Activated CD4-positive, alpha-beta T cell treated with anti-CD3 and anti-CD28 coated beads, Interleukin-2, amount 50 U/mL, for 4 hours (primary cell): ENCODE results near the gene PPM1N.

Experiments used
- DNase-seq, 2 experiments: peaks; one replicate each; pipeline ENCODE4 v3.0.0-alpha.2; 2020

Gene PPM1N

DNA sequence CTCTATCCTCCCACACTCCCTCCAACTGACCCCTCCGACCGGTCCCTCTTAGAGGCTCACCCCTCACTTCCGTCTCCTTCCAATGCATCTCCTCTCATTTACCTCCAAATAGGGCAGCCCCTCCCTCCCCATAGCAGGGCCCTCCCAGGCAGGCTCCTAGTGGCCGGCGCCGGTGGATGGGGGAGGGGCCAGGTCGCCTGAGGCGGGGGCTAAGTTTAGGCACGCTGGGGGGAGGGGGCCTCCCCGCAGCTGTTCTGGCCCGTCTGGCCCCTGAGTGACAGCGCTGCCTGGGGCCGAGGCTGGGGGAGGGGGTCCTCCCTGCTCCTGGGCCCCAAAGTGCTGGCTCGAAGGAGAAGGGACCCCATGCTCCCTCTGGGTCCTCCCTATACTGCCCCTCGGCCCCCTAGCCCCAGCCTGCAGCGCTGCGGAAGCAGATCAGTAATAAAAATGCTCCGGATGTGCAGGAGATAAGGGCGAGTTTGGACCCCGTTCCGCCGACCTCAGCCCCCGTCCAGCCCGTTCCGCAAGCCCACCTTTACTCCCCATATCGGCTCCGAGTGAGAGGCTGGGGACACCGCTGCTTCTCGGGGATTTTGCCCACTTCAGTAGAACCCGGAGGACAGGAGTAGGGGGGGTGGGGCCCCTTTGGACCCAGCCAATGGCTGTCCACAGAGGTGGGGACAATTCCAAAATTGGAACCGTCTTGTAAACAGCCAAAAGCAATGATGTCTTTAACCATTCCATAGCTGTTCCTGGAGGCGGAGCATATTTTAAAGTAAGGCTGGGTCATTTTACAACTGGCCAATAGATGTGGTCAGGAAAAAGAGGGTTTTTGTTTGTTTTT, 5.4 kb upstream of the PPM1N start:
- no peak for DNase-seq

DNA sequence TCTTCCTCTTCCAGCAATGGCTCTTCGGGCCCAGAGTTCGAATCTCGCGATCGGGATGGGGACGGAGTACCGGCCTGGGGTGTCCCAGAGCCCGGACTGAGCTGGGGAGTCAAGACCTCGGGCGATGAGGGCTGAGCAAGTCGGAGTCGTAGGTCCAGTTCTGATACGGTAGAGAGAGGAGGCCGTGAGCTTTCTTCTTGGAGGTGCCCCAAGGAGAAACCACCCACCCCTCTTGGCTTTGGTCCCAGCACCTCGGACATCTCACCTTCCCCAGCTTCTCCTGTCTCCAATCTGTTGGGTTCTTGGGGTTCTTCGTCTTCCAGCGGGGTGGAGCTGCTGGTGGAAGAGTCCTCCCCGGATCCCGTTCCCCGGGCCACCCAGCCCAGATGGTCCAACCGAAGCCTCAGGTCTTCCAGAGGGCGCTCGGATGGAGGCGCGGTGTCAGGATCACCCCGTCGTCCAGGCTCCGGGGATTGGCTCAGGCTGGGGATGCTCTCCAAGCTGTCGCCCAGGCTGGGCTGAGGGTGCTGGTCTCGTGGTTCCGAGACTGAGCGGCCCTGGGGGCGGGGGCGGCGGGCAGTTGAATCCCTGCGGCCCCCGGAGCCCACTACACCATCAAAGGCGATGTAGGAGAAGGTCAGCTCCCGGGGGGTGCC, 3.9 kb upstream of the PPM1N start:
- no peak for DNase-seq

DNA sequence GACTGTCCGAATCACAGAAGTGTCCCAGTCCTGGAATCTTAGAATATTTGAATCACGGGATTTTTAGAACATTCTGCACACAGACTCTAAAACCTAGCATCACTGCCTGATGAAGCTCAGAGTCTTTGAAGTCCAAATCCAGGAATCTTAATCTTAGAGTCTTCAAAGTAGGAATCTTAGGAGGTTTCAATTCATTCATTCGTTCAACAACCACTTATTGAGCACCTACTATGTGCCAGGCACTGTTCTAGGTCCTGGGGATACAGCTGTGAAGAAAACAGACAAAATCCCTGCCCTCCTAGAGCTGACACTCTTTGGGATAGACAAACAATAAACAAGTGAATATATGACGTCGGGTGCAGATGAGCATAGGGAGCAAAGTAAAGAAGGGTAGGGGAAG, 3.1 kb upstream of the PPM1N start:
- no peak for DNase-seq

DNA sequence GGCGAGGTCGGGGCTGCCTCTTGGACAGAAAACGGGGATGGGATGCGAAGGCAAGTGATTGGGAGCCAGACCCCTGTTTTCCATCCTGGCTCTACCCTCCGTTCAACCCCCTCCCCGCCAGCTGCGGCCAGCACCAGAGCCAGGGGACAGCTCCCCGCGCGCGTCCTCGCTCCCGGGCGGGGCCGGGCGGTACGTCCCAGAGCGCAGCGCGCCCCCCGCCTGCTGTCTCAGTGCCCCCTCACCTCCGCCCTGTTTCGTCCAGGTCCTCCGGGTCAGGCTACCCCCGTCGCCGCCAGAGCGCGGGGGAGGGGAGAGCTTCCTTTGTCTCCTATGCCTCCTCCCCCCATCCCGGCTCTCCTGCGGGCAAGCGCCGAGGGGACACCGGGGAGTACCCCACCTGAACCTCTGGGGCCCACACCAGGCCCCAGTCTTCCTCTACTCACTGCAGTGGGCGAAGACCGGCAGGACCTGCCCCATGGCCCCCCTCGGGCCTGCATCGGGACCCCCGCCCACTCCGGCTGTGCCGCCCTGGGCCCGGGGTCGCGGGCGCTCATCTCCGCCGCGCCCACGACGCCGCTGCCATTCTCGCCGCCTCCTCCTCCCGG, 1.8 kb upstream of the PPM1N start:
- DNase-seq = no peak

DNA sequence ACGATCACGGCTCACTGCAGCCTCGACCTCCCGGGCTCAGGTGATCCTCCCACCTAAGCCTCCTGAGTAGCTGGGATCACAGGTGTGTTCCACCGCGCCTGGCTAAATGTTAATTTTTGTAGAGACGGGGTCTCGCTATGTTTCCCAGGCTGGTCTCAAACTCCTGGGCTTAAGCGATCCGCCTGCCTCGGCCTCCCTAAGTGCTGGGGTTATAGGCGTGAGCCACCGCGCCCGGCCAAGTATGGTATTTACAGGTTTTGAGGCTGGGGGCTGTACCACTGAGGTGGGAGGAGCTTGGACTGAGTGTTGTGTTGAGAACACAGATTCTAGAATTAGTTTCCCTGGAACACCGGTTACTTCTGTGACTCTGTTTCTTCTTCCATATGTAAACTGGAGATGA, 452 bp upstream of the PPM1N start:
- DNase-seq = no peak

DNA sequence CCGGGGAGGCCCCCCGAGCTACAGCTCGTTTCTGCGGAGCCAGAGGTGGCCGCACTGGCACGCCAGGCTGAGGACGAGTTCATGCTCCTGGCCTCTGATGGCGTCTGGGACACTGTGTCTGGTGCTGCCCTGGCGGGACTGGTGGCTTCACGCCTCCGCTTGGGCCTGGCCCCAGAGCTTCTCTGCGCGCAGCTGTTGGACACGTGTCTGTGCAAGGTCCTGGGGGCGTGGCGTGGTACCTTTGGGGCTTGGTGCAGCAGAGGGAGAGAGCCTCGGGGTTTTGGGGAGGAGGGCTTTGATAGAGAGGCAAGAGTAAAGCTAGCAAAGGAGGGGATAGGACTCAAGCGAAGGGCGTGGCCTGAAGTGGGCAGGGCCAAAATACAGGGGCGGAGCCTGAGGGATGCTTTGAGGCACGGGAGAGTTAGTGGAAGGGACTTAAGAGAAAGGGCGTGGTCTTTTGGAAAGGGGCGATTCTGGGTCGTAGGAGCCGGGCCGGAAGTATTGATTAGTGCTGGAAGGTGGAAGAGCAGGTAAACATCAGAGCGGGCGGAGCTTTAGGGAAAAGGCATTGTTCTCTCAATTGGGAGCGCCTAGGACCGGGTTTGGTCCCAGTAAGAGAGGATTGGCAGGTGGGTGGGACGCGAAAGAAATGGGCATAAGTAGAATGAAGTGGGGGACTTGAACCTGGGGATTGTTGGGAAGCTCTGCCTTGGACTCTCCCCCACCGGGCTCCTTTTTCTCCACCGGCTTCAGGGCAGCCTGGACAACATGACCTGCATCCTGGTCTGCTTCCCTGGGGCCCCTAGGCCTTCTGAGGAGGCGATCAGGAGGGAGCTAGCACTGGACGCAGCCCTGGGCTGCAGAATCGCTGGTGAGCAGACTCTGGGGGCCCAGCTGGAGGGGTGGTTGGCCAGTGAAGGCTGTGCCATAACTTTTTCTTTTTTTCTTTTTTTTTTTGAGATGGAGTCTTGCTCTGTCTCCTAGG, 1.2 kb downstream of the PPM1N start:
- DNase-seq = peak; percentile 60 to 61

DNA sequence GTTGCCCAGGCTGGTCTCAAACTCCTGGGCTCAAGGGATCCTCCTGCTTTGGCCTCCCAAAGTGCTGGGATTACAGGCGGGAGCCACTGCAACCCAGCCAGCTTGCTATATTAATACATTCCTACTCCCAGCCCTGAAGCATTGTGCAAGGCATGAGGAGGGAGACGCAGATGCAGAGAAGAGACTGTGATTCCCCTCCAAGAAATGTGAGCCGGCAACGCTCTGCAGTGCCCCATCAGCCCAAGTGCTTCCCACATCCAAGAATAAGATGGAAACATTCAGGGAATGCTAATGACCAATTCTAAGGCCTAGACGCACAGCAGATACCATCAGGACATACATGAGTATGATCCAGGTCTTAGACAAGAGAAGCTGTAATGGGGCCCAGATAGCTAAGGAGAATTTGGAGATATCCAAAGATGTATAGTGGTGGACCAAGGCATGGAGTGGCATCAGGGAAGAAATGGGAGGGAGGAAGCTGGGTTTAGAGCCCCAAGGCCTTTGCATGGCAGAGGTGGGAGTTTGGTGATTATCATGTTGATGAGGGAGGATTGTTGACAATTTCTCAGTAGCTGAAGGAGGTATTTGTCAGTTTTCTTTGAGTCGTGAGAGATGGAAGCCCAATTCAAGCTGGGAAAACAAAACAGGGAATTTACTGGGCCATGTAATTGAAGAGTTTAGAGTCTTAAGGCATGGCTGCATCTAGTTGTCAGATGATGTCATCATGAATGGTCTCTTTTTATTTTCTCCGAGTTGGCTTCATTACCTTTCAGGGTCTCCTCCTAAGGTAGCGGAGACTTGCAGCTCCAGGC, 2.9 kb downstream of the PPM1N start:
- DNase-seq = no peak

DNA sequence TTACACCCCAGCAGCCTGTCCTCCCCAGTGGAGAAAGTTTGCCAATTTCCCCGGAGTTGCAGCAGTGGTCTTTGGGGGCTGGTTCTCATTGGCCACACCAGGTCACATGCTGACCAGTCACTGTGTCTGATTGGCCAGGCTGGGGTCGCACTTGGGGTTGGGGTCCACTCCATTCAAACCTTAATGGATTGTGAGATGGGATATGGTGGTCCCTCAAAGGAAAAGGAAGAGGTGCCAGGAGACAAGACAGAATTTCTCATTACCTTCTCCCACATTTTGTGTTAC, 3.4 kb downstream of the PPM1N start:
- no peak for DNase-seq

DNA sequence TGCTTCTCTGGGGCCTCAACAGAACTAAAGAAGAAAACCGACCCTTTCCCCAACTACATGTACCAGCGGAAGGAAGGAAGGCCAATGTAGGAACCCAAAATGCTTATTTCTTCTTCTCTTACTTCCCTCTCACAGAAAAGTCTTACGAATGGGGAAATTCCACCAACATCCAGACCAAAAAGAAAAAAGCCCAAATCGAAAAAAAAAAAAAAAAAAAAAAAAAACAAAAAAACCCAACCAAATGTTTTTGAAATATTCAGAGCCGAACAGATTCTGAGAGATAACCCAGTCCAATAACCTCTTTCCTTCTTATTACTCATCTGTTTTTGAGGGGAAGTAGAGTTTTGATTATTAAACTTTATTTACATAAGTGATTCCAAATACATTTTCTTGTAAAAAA, 3.9 kb downstream of the PPM1N start:
- no peak for DNase-seq

DNA sequence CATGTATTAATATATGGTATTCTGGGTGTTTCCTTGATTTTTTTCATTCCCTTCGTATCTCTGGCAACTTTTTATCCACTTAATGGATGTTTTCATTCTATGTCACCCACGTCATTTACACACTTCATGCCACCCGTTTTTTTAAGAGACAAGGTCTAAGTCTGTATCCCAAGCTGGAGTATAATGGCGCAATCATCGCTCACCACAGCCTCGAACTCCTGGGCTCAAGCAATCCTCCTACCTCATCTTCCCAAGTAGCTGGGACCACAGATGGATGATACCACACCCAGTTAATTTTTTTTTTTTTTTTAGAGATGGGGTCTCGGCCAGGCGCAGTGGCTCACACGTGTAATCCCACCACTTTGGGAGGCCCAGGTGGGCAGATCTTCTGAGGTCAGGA, 5.7 kb downstream of the PPM1N start:
- DNase-seq = no peak

DNA sequence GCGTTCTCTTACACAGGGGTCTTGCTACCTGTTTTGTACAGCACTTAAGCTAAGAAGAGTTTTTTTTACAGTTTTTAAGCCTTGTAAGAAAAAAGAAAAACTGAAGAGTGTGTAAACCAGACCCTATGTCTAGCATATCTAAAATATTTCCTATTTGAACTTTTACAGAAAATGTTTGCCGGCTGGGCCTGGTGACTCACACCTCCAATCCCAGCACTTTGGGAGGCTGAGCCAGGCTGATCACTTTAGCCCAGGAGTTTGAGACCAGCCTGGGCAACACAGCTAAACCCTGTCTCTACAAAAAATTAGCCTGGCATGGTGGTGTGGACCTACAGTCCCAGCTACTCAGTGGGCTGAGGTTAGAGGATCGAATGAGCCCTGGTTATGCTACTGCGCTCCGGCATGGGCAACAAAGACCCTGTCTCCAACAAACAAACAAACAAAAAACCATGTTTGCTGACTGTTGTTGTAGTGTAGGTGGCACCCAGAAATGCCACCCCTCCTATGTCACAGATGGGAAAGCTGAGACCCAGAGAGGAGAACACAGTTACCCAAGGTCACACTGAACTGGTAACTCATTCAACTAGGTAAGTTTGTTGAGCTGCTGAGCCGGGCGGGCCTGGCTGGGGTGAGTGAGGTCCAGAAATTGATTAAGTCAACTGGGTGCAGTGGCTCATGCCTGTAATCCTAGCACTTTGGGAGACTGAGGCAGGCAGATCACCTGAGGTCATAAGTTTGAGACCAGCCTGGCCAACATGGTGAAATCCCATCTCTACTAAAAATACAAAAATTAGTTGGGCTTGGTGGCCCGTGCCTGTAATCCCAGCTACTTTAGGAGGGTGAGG, 7.1 kb downstream of the PPM1N start:
- no peak for DNase-seq

DNA sequence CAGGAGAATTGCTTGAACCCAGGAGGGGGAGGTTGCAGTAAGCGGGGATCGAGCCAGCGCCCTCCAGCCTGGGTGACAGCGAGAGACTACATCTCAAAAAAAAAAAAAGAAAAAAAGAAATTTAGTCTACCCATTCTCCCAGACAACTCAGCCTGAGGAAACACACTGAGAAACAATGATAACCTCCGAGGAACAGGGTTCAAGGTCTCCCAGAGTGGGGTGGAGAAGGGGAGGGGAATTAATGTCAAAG, 7.7 kb downstream of the PPM1N start:
- DNase-seq = no peak

DNA sequence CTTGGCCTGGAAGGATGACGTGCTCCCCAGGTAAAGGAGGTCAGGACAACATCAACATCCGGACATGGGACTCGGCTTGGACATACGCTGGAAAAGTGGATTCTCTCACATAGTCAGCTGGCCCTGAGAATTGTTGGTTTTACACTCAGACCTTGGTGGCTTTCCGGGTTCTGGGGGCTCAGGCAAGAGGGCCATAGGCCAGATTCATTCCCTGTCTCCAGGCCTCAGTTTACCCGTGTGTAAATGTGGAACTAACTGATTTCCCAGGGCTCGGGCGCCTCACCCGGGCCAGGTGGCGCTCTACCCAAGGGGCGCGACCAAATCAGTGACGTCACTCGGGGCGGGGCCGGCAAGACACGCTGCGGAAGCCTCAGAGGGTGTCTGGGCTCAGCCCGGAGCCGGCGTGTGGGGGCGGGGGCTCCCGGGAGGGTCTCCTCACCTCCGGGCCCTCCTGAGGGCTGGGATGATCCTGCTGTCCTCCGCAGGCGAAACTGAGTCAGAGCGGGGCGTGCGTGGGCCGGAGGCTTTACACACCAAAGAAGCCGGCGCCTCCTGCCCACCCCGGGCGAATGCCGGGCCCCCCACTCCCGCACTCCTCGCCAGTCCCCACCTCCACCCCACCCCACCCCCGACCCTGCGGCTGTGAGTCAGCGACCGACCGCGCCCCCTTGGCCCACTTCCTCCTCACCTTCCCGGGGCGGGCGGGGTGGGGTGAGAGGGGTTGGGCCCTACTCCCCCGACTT, 8.2 kb downstream of the PPM1N start:
- DNase-seq = peak; percentile 99

DNA sequence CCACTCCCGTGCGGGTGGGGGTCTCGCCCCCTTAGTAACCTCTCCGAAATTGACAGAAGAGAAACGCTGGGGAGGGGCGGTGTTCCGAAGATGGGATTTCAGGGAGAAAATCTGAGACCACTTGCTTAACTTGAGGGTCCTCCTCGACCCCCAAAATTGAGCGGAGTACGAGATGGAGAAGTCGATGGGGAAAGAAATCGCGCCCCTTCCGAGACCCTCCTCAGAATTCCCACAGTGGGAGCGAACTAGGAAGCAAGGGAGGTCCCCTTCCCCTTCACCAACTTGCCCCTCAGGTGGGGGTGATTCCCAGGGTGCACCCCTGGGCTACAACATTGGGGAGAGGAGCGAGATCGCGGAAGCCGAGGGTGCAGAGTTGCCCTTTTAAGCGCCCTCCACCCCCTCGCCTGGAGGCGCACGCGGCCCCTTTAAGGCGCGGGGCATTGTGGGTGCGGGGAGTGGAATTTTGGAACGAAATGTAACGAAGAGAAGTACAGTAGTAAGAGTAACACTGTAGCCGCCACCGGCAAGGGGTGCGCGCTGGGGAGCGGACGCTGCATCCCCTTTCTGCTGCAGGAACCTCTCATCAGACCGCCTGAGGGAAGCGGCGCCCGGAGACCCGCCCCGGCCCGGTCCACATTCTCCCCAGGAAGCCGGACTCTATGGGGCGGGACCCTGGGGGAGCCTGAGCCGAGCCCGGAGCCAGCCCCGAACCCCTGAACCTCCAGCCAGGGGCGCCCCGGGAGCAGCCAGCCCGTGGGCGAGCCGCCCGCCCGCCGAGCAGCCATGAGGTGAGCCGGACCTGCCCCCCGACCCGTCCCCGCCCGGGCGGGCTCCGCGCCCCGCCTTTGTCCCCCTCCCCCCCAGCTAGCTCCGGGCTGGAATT, 9.0 kb downstream of the PPM1N start, which contains the start of gene VASP:
TSS of gene VASP (plus strand) at position 491 of the 883 bp plus-strand sequence. CDS start at position 784, 293 bp downstream.
- DNase-seq = peak; percentile 89 to 91

DNA sequence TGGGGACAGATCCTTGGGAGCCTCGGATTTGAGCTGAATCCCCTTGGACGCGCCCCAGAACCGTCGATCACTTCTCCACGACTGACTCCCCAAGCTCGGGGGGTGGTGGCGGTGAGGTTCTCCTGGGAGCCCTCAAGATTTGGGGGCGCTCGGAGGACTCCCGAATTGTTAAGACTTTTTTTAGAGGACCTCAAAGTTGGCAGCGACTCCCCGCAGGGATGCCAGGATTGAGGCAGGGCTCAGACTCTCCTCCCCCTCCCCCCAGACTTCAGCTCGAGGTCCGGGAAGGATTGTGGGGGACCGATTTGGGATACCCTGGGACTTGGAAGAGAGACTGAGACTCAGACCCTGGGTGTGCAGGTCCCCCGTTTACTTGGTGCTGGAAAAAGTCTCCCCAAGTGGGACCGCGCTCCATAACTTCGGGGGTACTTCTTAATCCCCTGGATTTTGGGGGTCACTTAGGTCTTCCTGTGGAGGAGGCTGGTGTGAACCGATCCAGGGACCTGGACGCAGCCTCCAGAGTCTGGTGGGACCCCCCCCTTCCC, 9.7 kb downstream of the PPM1N start:
- no peak for DNase-seq

DNA sequence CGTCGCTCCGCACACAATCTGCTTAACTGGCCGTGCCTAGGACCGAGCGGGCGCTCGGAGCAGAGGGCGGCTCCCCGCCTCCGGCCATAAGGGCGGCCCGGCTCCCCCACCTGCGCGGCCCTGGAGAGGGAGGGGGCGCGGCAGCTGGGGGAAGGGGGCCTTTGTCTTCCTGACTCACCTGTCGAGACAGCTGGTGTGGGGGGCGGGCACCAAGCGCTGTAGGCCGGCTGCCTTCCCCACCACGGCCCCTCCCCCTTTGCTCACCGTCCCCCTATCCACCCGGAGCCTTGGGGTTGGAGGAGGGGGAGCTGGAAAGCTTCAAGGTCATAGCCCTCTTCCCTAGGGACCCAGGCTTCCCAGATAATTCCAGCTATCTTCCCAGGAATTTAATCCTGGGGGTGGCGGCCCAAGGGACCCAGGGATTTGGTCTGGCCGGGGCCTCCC, 10.2 kb downstream of the PPM1N start:
- DNase-seq = peak; percentile 45 to 52

DNA sequence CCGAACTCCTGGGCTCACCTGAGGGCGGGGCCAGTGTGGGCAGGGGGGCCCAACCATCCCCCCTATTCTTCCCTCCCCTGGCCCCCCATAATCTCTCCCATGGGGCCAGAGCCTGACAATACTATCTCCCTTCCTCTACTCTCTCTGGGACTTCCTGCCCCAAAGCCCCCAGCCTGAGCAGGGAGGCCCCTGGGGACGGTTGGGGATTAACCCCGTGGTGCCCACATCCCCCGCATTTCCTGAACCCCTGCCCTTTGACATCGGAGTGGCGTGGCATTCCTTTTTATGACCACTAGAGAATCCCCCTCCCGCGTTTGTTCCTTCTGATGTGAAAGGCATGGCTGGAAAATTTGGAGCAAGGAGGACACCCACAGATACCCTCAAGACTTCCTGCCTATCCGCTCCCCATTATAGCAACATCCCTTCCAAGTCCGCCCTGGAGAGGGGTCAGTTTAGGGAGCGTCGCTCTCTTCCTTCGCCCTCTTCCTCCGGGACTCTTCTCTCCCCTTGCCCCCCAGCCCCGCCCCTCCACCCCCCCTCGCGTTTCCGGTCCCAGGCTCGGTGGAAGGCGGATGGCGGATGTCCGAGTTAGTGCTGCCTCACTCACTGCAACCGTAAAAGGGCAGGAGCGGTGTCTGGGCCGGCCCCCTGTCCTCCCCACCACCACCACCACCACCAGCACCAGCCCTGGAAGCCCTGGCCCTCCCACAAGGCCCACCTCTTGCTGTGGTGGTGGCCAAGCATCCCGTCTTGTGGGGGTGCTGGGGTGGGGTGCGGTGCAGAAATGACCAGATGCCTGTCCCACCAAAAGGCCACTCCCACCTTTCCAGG, 10.8 kb downstream of the PPM1N start:
- no peak for DNase-seq

DNA sequence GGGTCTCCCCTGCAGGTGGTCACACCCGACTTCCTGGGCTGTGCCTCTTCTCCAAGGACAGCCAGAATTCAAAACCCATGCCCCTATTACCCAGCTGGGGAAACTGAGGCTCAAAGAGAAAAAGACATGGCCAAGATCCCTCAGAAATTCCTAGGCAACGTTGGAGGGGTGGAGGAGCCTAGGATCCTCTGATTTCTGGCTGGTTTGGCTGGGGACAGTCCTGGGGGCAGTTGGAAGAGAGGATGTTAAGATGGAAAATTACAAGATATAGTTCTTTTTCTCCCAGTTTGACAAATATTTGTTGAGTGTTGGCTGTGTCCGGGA, 11.4 kb downstream of the PPM1N start:
- DNase-seq = no peak
